Measurements from ENCODE around the gene SLCO3A1.

DNA sequence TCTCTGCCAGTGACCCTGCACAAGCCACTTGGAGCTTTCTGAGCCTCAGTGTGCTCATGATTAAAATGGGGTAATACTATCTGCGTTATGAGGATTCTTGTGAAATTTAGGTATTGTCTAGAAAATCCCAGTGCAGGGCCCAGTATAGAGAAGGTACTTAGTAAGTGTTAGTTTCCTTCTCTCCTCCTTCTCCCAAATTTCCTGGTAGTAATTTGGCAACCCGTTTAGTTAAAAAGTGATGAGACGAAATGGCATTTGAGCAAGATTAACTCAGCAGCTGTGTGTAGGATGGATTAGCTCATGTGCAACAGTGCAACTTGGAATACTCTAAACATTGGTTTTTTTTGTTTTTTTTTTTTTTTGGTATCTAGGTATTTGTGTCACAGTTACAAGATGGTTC lies 84.6 kb downstream of the SLCO3A1 start:
- TF ChIP-seq POLR2A (IDR thresholded peaks at IDR 0.05) = no peak
- TF ChIP-seq, protein P1, sequence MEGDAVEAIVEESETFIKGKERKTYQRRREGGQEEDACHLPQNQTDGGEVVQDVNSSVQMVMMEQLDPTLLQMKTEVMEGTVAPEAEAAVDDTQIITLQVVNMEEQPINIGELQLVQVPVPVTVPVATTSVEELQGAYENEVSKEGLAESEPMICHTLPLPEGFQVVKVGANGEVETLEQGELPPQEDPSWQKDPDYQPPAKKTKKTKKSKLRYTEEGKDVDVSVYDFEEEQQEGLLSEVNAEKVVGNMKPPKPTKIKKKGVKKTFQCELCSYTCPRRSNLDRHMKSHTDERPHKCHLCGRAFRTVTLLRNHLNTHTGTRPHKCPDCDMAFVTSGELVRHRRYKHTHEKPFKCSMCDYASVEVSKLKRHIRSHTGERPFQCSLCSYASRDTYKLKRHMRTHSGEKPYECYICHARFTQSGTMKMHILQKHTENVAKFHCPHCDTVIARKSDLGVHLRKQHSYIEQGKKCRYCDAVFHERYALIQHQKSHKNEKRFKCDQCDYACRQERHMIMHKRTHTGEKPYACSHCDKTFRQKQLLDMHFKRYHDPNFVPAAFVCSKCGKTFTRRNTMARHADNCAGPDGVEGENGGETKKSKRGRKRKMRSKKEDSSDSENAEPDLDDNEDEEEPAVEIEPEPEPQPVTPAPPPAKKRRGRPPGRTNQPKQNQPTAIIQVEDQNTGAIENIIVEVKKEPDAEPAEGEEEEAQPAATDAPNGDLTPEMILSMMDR (IDR thresholded peaks at IDR 0.05) = no peak
